IMR-90 (cell line): ENCODE results near the gene STX2.

Experiments
- CTCF ChIP-seq: conservative IDR thresholded peaks from 2 replicates; pipeline ENCODE4 v1.5.1; 2012; ENCODE audit warnings: mild to moderate bottlenecking, low read depth, low read length, improper control_type of control experiment
- MAFK ChIP-seq: IDR thresholded peaks from 2 replicates; pipeline ENCODE4 v1.6.1; 2012; ENCODE audit warnings: low read depth, low read length, improper control_type of control experiment
- MXI1 ChIP-seq: IDR thresholded peaks from 2 replicates; pipeline ENCODE4 v1.6.1; 2012; ENCODE audit warnings: low read depth, mild to moderate bottlenecking, low read length, moderate library complexity, borderline replicate concordance
- RAD21 ChIP-seq: IDR thresholded peaks from 2 replicates; pipeline ENCODE4 v1.6.1; 2012; ENCODE audit warnings: low read length, improper control_type of control experiment

- TF ChIP-seq CTCF = no peak
- no peak for TF ChIP-seq MXI1
- no peak for TF ChIP-seq MAFK
- TF ChIP-seq RAD21 = no peak
Observed at GRCh38 chr12:130813949-130814348, 25.1 kb downstream of the STX2 start.
